ENCODE measurements around the gene GXYLT2. TPM values are rescaled to one million over a fixed set of nuclear protein-coding genes. Genes with fewer than 3 reads are reported as not detected.

GXYLT2 gene
- total and polyA plus RNA-seq, 9 donors: 20.0 to 41.1 (median 29.8) TPM

DNA sequence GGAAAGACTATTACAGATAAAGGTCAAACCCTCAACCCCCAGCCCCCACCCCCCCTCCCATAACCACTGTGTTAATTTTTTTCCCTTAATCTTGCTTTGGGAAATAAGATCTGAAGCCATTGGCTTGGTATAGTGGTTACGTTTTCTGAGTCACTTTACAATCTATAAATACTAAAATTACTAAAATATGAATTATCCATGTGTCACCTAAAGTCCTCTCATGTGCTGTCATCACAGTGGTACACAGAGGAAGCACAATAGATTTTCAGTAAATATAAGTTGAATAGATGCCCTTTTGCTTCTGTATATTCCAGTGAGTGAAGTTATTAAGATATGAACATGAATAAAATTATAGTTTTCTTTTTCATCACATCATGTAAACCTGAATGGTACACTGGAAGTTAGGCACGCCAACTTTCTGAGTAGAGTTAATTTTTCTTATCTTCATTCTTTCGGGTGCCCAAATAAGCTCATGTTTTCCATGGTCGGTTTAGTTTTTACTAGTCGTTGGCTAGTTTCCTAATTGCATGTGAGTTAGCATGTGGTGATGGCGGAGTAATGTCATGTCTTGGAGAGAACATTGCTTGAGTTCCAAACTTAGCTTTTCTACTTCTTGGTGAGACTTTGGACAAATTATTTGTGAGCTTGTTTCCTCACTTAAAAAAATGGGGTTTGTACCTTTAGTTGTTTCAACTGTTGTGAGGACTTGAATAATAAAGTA, 120.3 kb downstream of the GXYLT2 start:
- H3K4me3 ChIP-seq (ENCODE audit: low read length): no peak overlapping the region
- H3K27ac ChIP-seq (ENCODE audit: low read length): no peak overlapping the region
- no peaks in the 10 kb centered on the region for H3K27me3 ChIP-seq (ENCODE audit: control insufficient read depth, insufficient read depth, low read length)
- no CpG with 5 or more reads among the region's 6 CpGs for WGBS (ENCODE audit: insufficient coverage)
- H3K9me3 ChIP-seq (replicated peaks; ENCODE audit: control insufficient read depth, low read depth, low read length): no peaks in the 10 kb centered on the region
- H3K4me1 ChIP-seq (ENCODE audit: control insufficient read depth, insufficient read depth, low read length): no peaks in the 10 kb centered on the region
- peaks cover 16% of the 10 kb centered on the region for H3K36me3 ChIP-seq (ENCODE audit: control insufficient read depth, insufficient read depth, low read length)
- DNase-seq: no peak

DNA sequence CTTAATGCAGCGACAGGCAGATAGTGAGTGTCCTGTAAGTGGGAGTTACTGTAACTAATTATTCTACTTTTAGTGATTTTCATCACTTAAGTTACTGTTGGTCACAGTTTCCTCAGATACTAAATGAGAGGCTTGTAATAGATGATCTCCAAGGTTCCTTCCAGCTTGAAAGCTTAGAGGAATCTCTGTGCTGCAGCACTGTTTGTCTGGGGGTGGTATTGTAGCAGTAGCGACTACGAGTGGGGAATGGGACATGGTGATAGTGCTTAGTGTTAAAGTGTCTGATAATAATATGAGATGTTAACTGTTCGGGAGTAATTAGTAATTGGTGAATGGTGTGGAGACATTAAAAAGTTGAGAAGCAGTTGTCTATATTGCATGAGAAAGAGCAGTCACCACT, 121.2 kb downstream of the GXYLT2 start:
- Histone ChIP-seq H3K27me3 (ENCODE audit: control insufficient read depth, insufficient read depth, low read length) (no peaks in the 10 kb centered on the region), H3K27ac (ENCODE audit: low read length) (no peak overlapping the region), H3K36me3 (ENCODE audit: control insufficient read depth, insufficient read depth, low read length) (peaks cover 14% of the 10 kb centered on the region), H3K4me3 (ENCODE audit: low read length) (no peak overlapping the region), H3K9me3 (replicated peaks; ENCODE audit: control insufficient read depth, low read depth, low read length) (no peaks in the 10 kb centered on the region), H3K4me1 (ENCODE audit: control insufficient read depth, insufficient read depth, low read length) (no peaks in the 10 kb centered on the region)
- 81% methylated on average over 2 of the region's 4 CpGs for WGBS (ENCODE audit: insufficient coverage)
- DNase-seq: no peak

DNA sequence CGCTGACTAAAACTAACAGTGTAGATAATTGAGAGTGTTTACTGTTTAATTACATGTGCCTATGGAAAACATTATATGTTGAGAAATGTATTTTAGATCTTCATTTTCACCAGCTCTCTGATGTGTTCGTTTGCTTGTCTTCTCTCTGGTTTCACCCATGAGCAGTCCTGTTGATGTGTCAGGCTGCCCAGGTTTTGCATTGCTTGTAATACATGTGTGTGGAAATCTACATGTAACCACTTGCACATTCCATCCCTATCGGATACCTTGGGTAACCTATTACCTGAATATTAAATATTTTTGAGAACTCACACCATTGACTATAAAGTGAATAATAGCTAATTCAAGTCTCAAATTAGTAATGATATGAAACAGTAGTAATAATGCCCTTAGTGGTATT, 121.9 kb downstream of the GXYLT2 start:
- no peak for DNase-seq
- H3K36me3 ChIP-seq (ENCODE audit: control insufficient read depth, insufficient read depth, low read length): peaks cover 14% of the 10 kb centered on the region
- no peaks in the 10 kb centered on the region for H3K27me3 ChIP-seq (ENCODE audit: control insufficient read depth, insufficient read depth, low read length)
- no peaks in the 10 kb centered on the region for H3K9me3 ChIP-seq (replicated peaks; ENCODE audit: control insufficient read depth, low read depth, low read length)
- no peaks in the 10 kb centered on the region for H3K4me1 ChIP-seq (ENCODE audit: control insufficient read depth, insufficient read depth, low read length)
- H3K27ac ChIP-seq (ENCODE audit: low read length): no peak overlapping the region
- no CpG with 5 or more reads among the region's 3 CpGs for WGBS (ENCODE audit: insufficient coverage)
- H3K4me3 ChIP-seq (ENCODE audit: low read length): no peak overlapping the region

DNA sequence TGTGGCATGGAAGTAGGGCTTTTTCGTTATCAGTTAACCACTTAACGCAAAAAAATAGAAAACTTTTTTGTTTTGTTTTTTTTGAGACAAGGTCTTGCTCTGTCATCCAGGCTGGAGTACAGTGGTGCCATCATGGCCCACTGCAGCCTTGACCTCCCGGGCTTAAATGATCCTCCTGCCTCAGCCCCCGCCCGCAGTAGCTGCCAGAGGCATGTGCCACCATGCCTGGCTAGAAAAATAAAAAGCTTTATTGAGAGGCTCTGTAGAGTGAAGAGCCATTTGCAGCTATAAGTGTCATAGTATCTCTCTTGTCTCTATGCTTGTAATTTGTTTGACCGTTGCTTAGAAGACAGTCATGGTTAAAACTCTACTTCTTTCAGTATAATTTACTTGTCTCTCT, 122.3 kb downstream of the GXYLT2 start:
- peaks cover 14% of the 10 kb centered on the region for H3K36me3 ChIP-seq (ENCODE audit: control insufficient read depth, insufficient read depth, low read length)
- no peaks in the 10 kb centered on the region for H3K27me3 ChIP-seq (ENCODE audit: control insufficient read depth, insufficient read depth, low read length)
- WGBS (ENCODE audit: insufficient coverage): 45% methylated on average over 2 of the region's 6 CpGs
- no peak for DNase-seq
- no peak overlapping the region for H3K4me3 ChIP-seq (ENCODE audit: low read length)
- H3K27ac ChIP-seq (ENCODE audit: low read length): no peak overlapping the region
- H3K4me1 ChIP-seq (ENCODE audit: control insufficient read depth, insufficient read depth, low read length): no peaks in the 10 kb centered on the region
- no peaks in the 10 kb centered on the region for H3K9me3 ChIP-seq (replicated peaks; ENCODE audit: control insufficient read depth, low read depth, low read length)

DNA sequence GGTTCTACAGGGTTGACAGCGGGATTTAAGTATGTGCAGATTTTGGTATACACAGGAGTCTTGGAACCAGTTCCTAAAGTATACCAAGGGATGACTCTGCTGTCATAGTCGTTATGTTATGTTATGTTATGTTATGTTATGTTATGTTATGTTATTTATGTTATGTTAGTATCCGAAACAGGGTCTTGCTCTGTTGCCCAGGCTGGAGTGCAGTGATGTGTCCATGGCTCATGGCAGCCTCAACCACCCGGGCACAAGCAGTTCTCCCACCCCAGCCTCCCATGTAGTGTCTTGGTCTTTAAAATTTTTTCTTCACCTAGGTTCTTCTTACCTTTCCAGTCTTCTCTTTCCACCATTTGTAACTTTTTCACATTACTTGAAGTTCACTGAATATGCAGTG, 130.5 kb downstream of the GXYLT2 start:
- Histone ChIP-seq H3K9me3 (replicated peaks; ENCODE audit: control insufficient read depth, low read depth, low read length) (no peaks in the 10 kb centered on the region), H3K4me3 (ENCODE audit: low read length) (no peak overlapping the region), H3K4me1 (ENCODE audit: control insufficient read depth, insufficient read depth, low read length) (no peaks in the 10 kb centered on the region), H3K27me3 (ENCODE audit: control insufficient read depth, insufficient read depth, low read length) (no peaks in the 10 kb centered on the region), H3K27ac (ENCODE audit: low read length) (no peak overlapping the region), H3K36me3 (ENCODE audit: control insufficient read depth, insufficient read depth, low read length) (peaks cover 2% of the 10 kb centered on the region)
- DNase-seq: no peak
- 100% methylated on average over 1 of the region's 4 CpGs for WGBS (ENCODE audit: insufficient coverage)

DNA sequence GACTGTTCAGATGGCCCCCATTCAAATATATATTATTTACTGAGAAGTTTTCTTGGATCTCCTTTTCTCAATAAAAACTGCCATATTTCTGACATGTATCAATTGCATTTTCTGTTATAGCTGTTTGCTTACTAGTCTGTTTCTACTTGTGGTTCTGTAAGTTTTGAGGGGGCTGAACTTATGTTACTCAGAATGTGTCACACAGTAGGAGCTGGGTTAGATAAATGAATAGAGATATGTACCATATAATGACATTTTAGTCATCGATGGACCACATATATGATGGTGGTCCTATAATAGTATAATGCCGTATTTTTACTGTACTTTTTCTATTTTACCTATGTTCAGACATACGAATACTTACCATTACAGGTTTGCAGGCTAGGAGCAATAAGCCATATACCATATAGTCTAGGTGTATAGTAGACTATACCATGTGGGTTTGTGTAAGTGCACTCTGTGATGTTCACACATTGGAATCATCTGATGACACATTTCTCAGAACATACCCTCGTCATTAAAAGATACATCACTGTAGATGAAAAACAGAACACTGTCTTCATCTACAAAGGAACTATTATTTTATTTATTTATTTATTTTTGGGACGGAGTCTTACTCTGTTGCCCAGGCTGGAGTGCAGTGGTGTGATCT, 131.1 kb downstream of the GXYLT2 start:
- Histone ChIP-seq H3K4me1 (ENCODE audit: control insufficient read depth, insufficient read depth, low read length) (no peaks in the 10 kb centered on the region), H3K27me3 (ENCODE audit: control insufficient read depth, insufficient read depth, low read length) (no peaks in the 10 kb centered on the region), H3K36me3 (ENCODE audit: control insufficient read depth, insufficient read depth, low read length) (peaks cover 2% of the 10 kb centered on the region), H3K27ac (ENCODE audit: low read length) (no peak overlapping the region), H3K9me3 (replicated peaks; ENCODE audit: control insufficient read depth, low read depth, low read length) (no peaks in the 10 kb centered on the region), H3K4me3 (ENCODE audit: low read length) (no peak overlapping the region)
- WGBS (ENCODE audit: insufficient coverage): no CpG with 5 or more reads among the region's 5 CpGs
- no peak for DNase-seq

DNA sequence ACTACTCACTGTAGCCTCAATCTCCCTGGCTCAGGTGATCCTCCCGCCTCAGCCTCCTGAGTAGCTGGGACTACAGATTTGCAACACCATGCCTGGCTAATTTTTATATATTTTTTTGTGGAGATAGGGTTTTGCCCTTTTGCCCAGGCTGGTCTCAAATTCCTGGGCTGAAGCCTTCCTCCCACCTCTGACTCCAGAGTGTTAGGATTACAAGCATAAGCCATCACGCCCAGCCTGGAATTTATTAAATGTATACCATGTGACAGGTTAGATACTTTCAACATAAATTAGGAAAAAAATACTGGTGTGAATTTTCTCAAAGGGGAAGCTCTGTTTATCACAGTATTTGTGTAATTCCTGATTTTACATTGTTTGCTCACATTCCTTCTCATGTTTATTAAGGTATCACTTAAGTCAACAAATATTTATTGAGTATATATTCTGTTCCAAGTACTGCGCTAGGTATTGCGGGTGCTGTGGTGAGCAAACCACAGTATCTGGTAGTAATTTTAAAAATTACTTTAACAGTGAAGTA, 133.5 kb downstream of the GXYLT2 start:
- H3K4me3 ChIP-seq (ENCODE audit: low read length): no peak overlapping the region
- WGBS (ENCODE audit: insufficient coverage): no CpG with 5 or more reads among the region's 4 CpGs
- no peaks in the 10 kb centered on the region for H3K4me1 ChIP-seq (ENCODE audit: control insufficient read depth, insufficient read depth, low read length)

DNA sequence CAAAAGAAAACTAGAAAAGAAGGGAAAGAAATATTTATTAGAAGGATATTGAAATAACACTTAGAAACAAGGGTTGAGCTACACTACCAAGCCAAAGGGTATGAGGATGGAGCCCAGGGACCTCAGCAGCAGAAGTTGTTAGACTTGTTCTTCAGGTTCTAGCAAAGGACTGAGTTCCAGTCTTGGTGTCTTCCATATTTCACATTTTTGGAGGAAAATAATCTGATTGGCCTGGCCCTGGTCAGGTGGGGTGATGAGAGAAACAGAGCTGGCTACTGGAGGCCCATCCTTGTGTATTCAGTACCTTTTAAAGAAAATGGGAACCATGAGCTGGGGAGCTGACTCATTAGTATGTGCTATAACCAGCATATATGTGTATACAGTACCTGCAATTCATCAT, 137.0 kb downstream of the GXYLT2 start:
- H3K27ac ChIP-seq (ENCODE audit: low read length): no peak overlapping the region
- no peaks in the 10 kb centered on the region for H3K27me3 ChIP-seq (ENCODE audit: control insufficient read depth, insufficient read depth, low read length)
- no peak for DNase-seq
- H3K9me3 ChIP-seq (replicated peaks; ENCODE audit: control insufficient read depth, low read depth, low read length): no peaks in the 10 kb centered on the region
- H3K36me3 ChIP-seq (ENCODE audit: control insufficient read depth, insufficient read depth, low read length): no peaks in the 10 kb centered on the region
- peaks cover 2% of the 10 kb centered on the region for H3K4me1 ChIP-seq (ENCODE audit: control insufficient read depth, insufficient read depth, low read length)
- H3K4me3 ChIP-seq (ENCODE audit: low read length): no peak overlapping the region

More for the DNA sequence above, 133.5 kb downstream of the GXYLT2 start:
- Histone ChIP-seq H3K36me3 (ENCODE audit: control insufficient read depth, insufficient read depth, low read length) (peaks cover 2% of the 10 kb centered on the region), H3K9me3 (replicated peaks; ENCODE audit: control insufficient read depth, low read depth, low read length) (no peaks in the 10 kb centered on the region), H3K27me3 (ENCODE audit: control insufficient read depth, insufficient read depth, low read length) (no peaks in the 10 kb centered on the region), H3K27ac (ENCODE audit: low read length) (no peak overlapping the region)
- DNase-seq: no peak

DNA sequence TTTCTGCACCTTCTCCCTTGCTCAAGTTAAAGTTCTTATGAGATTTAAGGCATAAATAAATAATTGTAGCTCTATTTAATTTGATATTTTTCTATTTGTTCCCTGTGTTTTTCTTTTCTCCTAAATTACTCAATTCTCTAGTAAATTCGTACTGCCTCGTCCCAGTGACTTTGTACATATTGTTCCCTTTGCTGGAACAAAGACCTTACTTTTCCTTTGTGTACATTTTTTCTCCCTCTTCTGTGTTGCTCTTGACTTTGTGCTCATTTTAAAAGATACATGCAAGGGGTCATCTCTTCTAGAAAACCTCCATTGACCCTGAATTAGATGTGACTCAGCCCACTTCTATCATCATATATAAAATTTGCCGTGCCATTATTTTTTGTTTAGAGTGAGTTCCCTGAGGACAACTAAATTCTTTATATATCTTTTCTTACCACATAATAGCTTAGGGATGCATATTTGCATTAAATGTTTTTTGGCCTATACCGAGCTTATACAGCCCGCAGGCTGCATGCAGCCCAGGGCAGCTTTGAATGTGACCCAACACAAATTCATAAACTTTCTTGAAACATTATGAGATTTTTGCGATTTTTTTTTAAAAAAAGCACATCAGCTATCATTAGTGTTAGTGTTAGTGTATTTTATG, 138.4 kb downstream of the GXYLT2 start:
- H3K27me3 ChIP-seq (ENCODE audit: control insufficient read depth, insufficient read depth, low read length): no peaks in the 10 kb centered on the region
- H3K9me3 ChIP-seq (replicated peaks; ENCODE audit: control insufficient read depth, low read depth, low read length): no peaks in the 10 kb centered on the region
- peaks cover 2% of the 10 kb centered on the region for H3K4me1 ChIP-seq (ENCODE audit: control insufficient read depth, insufficient read depth, low read length)
- no peak overlapping the region for H3K4me3 ChIP-seq (ENCODE audit: low read length)
- no peak overlapping the region for H3K27ac ChIP-seq (ENCODE audit: low read length)
- 85% methylated on average over 2 of the region's 6 CpGs for WGBS (ENCODE audit: insufficient coverage)
- no peaks in the 10 kb centered on the region for H3K36me3 ChIP-seq (ENCODE audit: control insufficient read depth, insufficient read depth, low read length)
- DNase-seq: no peak
